ENCODE results near the gene SHBG. TPM values are rescaled to one million over a fixed set of nuclear protein-coding genes. Genes with fewer than 3 reads are reported as not detected.
A peak's percentile ranks its signal among the peaks of the same experiment; 100 is the strongest.

Gene SHBG
- total RNA-seq, 4 donors from 2014 or later: 0.21 to 1.1 TPM; not detected in 2

DNA sequence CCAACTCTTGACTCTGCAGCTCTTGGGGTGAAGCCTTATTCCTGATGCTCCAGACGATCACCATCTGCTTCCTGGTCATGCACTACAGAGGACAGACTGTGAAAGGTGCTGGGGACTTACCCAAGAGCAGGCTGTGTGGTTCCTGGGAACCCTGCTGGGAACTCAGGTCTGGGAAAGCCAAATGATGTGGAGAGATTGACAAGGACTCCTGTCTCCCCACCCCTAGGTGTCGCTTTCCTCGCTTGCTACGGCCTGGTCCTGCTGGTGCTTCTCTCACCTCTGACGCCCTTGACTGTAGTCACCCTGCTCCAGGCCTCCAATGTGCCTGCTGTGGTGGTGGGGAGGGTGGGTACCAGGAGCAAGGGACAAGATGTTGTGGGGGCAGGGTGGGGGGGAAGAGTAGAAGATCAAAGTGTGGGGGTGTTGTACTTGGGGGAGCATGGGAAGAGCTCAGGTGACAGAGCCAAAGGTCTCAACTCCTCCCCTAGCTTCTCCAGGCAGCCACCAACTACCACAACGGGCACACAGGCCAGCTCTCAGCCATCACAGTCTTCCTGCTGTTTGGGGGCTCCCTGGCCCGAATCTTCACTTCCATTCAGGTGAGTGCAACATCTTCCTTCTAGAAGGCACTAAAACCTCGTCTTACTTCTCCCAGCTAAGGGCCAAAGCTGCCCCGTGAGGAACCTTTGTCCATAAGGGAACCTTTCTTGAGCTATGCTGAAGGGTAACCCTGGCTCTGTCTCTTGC lies 43.1 kb upstream of the SHBG start:
- Histone ChIP-seq H3K4me1 (peaks cover 7 to 11% of the 10 kb centered on the region in 2 donors), H3K36me3 (no peaks in the 10 kb centered on the region), H3K27ac (peak overlapping the region; percentile 82 to 85), H3K4me3 (no peak overlapping the region), H3K9me3 (no peaks in the 10 kb centered on the region), H3K27me3 (no peaks in the 10 kb centered on the region)
- DNase-seq: no peak
- intact Hi-C loops (cut with DNase I; ENCODE audit: low total_unique reads): loop anchor here (10.0 kb wide), 1 partner anchor 232 kb away; the partner anchor contains the start of genes KCTD11 and TMEM95
- no peak for TF ChIP-seq POLR2A (IDR thresholded peaks at IDR 0.05)

DNA sequence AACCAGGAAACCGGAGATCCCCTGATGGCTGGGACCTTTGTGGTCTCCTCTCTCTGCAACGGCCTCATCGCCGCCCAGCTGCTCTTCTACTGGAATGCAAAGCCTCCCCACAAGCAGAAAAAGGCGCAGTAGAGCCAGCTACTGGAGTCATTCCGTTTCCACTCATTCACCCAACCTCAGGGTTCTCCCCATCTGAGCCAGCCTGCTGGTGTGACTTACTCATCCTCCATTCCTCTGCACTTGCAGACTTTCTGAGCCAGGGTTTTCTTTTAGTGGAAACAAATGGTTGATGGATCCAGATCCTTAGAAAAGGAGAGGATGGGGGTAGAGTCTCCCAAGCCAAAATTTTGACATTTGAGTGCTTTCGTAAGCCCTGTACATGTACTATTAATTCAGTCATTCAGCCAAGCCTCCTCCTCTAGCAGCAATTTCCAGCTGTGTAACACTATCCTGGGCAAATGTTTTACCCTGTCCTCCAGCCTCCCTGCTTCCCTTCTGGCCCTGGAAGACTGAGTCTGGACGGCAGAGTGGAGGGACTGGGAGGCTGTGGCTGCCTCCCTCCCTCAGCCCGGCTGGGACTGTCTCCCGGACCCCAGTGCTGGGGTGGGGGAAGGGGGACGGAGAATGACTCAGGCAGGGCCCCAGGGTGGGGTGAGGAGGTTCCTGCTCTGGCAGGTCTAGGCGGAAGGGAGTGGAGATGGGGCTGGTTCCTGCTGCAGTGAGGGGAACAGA lies 42.3 kb upstream of the SHBG start:
- DNase-seq: peak in 1 of 2 donors; percentile 64
- H3K4me1 ChIP-seq: peaks cover 6 to 11% of the 10 kb centered on the region in 2 donors
- no peaks in the 10 kb centered on the region for H3K9me3 ChIP-seq
- peak overlapping the region in 1 of 2 donors; percentile 79 for H3K4me3 ChIP-seq
- H3K36me3 ChIP-seq: no peaks in the 10 kb centered on the region
- TF ChIP-seq, protein P1, sequence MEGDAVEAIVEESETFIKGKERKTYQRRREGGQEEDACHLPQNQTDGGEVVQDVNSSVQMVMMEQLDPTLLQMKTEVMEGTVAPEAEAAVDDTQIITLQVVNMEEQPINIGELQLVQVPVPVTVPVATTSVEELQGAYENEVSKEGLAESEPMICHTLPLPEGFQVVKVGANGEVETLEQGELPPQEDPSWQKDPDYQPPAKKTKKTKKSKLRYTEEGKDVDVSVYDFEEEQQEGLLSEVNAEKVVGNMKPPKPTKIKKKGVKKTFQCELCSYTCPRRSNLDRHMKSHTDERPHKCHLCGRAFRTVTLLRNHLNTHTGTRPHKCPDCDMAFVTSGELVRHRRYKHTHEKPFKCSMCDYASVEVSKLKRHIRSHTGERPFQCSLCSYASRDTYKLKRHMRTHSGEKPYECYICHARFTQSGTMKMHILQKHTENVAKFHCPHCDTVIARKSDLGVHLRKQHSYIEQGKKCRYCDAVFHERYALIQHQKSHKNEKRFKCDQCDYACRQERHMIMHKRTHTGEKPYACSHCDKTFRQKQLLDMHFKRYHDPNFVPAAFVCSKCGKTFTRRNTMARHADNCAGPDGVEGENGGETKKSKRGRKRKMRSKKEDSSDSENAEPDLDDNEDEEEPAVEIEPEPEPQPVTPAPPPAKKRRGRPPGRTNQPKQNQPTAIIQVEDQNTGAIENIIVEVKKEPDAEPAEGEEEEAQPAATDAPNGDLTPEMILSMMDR (IDR thresholded peaks at IDR 0.05): no peak
- TF ChIP-seq POLR2A (IDR thresholded peaks at IDR 0.05): no peak
- no peaks in the 10 kb centered on the region for H3K27me3 ChIP-seq
- intact Hi-C loops (cut with DNase I; ENCODE audit: low total_unique reads): loop anchor here (10.0 kb wide), 1 partner anchor 233 kb away; the partner anchor contains the start of genes KCTD11 and TMEM95
- peak overlapping the region; percentile 82 to 85 for H3K27ac ChIP-seq

DNA sequence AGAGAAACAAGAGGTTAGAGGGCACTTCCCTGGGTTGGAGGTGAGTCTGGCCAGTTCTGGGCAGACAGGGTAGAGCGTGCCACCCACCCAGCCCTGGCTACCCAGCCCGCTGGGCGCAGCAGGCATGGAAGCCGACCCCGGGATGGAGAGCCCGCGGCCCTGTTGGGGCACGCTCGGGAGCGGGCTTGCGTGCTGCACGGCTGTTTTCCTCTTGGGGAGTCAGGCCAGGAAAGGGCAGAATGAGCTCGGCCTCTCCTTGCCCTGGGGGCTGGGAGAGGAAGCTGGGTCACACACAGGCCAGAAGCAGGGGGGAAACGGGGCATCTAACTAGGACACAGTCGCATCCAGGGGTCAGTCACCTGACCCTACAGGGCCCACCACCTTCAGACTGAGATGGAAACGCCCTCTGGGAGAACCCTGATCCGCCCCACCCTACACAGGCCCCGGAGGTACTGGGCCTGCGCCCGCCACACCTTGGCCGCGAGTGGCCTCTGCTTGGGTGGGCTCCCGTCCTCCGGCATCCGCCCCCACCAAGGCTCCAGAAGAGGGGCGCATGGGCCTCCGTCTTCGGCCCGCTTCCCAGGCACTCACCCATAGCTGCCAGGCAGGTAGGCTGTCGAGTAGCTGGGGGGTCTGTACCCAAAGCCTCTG lies 41.3 kb upstream of the SHBG start:
- DNase-seq: peak in 1 of 2 donors; percentile 39
- TF ChIP-seq, protein P1 (IDR thresholded peaks at IDR 0.05): no peak
- TF ChIP-seq POLR2A (IDR thresholded peaks at IDR 0.05): no peak
- Histone ChIP-seq H3K9me3 (no peaks in the 10 kb centered on the region), H3K27me3 (no peaks in the 10 kb centered on the region), H3K4me3 (peak overlapping the region; percentile 57 to 79), H3K36me3 (no peaks in the 10 kb centered on the region), H3K4me1 (peaks cover 0 to 4% of the 10 kb centered on the region in 2 donors), H3K27ac (peak overlapping the region; percentile 82 to 85)
- intact Hi-C loops (cut with DNase I; ENCODE audit: low total_unique reads): loop anchor here (10.0 kb wide), 1 partner anchor 234 kb away; the partner anchor contains the start of genes KCTD11 and TMEM95

DNA sequence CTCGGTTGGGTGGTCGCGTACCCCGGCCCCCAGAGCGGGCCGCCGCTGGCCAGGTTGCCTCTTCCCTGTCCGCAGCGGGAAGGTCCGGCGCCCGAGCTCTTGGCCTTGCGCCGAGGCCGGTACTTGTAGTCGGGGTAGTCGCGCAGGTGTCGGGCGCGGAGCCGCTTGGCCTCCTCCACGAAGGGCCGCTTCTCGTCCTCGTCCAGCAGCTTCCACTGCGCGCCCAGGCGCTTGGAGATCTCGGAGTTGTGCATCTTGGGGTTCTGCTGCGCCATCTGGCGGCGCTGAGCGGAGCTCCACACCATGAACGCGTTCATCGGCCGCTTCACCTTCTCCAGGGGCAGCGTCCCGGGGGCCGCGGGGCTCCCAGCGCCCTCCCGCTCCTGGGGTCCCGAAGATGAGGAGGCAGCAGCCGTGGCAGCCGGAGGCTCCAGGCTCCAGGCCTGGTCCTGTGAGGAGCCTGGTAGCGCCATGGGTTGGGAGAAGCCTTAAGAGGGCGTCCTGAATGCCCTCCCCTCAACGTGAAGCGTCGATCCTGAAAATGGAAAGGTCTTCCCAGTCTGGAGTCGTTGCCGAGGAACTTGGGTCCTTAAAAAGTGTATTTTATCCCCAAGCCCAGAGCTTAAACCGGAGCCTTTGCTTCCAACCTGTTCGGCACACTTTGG lies 40.6 kb upstream of the SHBG start:
- no peaks in the 10 kb centered on the region for H3K36me3 ChIP-seq
- intact Hi-C loops (cut with DNase I; ENCODE audit: low total_unique reads): loop anchor here (10.0 kb wide), 1 partner anchor 235 kb away; the partner anchor contains the start of genes KCTD11 and TMEM95
- peak overlapping the region; percentile 82 to 85 for H3K27ac ChIP-seq
- no peaks in the 10 kb centered on the region for H3K9me3 ChIP-seq
- no peaks in the 10 kb centered on the region for H3K27me3 ChIP-seq
- peak overlapping the region; percentile 57 to 79 for H3K4me3 ChIP-seq
- peaks cover 0 to 4% of the 10 kb centered on the region in 2 donors for H3K4me1 ChIP-seq
- TF ChIP-seq, protein P1 (IDR thresholded peaks at IDR 0.05): peak; percentile 88 to 93 (median 90)
- peak in 1 of 2 donors; percentile 51 for TF ChIP-seq POLR2A (IDR thresholded peaks at IDR 0.05)
- peak; percentile 88 for DNase-seq
